Neutrophil (primary cell): ENCODE measurements around the gene RING1.
A peak's percentile ranks its signal among the peaks of the same experiment; 100 is the strongest.

Source experiments
- H3K27ac ChIP-seq: fragments of 200-600 bp; sonication (generic); 2 replicates; pipeline ENCODE4 v1.5.1; 2016; ENCODE audit warnings: mild to moderate bottlenecking, moderate library complexity
- H3K27me3 ChIP-seq: fragments of 200-600 bp; sonication (generic); 2 replicates; pipeline ENCODE4 v1.6.0; 2016; ENCODE audit warnings: mild to moderate bottlenecking
- H3K36me3 ChIP-seq: fragments of 200-600 bp; sonication (generic); 2 replicates; pipeline ENCODE4 v1.5.1; 2017
- H3K4me1 ChIP-seq, 2 experiments: fragments of 200-600 bp in 1 of 2; sonication (generic) in 1 of 2; 1 replicate in 1 of 2; 2 replicates in 1 of 2; pipeline versions ENCODE4 v1.5.1 to v1.6.1; 2013 to 2016; ENCODE audit warnings: low read depth in 1 of 2, low read length in 1 of 2, mild to moderate bottlenecking in 1 of 2, moderate library complexity in 1 of 2; ENCODE audit not compliant: control insufficient read depth in 1 of 2, insufficient read depth in 1 of 2
- H3K4me3 ChIP-seq, 2 experiments: fragments of 200-600 bp in 1 of 2; sonication (generic) in 1 of 2; 1 replicate in 1 of 2; 2 replicates in 1 of 2; pipeline ENCODE4 v1.5.1; 2013 to 2016; ENCODE audit warnings: low read depth in 1 of 2, low read length in 1 of 2, mild to moderate bottlenecking in 1 of 2, moderate library complexity in 1 of 2
- H3K9me3 ChIP-seq: fragments of 200-600 bp; sonication (generic); 2 replicates; pipeline ENCODE4 v1.5.1; 2016
- TF ChIP-seq, protein P1 (sequence below): fragments of 200-600 bp; sonication (generic); IDR thresholded peaks from 2 replicates; pipeline ENCODE4 v1.5.1; 2016; ENCODE audit warnings: antibody characterized with exemption

RING1 gene

DNA sequence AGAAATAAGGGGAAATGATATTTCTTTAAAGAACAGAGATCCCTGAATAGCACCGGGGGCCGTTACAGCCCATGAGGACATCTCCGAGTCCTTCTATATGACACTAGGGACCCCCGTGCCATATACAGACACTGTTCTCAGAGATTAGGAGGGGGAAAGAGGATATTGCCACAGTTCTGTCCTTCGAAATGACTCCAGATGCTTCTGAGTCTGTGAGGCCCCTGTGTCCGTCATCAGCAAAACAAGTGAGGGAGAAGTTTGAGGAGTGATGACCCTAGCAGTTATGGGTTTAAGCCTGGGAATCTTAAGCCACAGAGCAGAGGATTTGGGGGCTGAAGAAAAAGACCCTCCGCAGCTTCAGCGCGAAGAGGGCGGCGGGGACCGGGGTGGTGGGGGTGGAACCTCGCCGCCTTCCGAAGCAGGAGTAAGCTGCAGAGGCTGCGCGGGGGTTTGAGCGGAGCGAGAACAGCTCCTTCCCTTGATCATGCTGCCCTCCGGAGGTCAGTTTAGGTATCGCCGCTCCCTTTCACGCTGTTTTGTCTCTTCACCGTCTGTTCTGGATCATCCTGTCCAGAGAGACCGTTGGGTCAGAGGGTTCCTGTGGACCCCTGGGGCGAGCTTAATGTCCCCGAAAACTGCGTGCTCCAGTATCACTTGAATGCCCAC, 39.8 kb downstream of the RING1 start:
- Histone ChIP-seq H3K36me3 (peaks cover 5% of the 10 kb centered on the region), H3K27me3 (peaks cover 40% of the 10 kb centered on the region), H3K9me3 (no peaks in the 10 kb centered on the region), H3K4me3 (peak overlapping the region; percentile 59 to 67), H3K4me1 (peaks cover 23 to 24% of the 10 kb centered on the region in 2 experiments), H3K27ac (peak overlapping the region; percentile 94)
- TF ChIP-seq, protein P1, sequence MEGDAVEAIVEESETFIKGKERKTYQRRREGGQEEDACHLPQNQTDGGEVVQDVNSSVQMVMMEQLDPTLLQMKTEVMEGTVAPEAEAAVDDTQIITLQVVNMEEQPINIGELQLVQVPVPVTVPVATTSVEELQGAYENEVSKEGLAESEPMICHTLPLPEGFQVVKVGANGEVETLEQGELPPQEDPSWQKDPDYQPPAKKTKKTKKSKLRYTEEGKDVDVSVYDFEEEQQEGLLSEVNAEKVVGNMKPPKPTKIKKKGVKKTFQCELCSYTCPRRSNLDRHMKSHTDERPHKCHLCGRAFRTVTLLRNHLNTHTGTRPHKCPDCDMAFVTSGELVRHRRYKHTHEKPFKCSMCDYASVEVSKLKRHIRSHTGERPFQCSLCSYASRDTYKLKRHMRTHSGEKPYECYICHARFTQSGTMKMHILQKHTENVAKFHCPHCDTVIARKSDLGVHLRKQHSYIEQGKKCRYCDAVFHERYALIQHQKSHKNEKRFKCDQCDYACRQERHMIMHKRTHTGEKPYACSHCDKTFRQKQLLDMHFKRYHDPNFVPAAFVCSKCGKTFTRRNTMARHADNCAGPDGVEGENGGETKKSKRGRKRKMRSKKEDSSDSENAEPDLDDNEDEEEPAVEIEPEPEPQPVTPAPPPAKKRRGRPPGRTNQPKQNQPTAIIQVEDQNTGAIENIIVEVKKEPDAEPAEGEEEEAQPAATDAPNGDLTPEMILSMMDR = peak; percentile 96

DNA sequence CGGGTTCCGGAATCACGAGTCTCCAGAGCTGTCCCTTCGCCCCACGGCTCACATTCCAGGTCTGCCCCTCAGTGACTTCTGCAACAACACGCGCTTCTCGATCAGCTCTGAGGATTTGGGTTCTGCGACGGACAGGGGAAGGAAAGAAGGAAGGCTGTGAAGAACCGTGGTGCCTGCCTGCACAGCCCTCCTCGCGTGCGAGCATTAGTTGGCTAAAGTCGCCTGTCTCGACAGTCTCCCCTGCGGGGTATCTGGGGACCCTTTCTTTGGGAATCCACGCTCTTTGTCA, 40.3 kb downstream of the RING1 start:
- Histone ChIP-seq H3K4me3 (peak overlapping the region; percentile 59 to 67), H3K27me3 (peaks cover 35% of the 10 kb centered on the region), H3K9me3 (no peaks in the 10 kb centered on the region), H3K4me1 (peaks cover 23 to 24% of the 10 kb centered on the region in 2 experiments), H3K36me3 (peaks cover 5% of the 10 kb centered on the region), H3K27ac (peak overlapping the region; percentile 94)
- TF ChIP-seq, protein P1 = no peak

DNA sequence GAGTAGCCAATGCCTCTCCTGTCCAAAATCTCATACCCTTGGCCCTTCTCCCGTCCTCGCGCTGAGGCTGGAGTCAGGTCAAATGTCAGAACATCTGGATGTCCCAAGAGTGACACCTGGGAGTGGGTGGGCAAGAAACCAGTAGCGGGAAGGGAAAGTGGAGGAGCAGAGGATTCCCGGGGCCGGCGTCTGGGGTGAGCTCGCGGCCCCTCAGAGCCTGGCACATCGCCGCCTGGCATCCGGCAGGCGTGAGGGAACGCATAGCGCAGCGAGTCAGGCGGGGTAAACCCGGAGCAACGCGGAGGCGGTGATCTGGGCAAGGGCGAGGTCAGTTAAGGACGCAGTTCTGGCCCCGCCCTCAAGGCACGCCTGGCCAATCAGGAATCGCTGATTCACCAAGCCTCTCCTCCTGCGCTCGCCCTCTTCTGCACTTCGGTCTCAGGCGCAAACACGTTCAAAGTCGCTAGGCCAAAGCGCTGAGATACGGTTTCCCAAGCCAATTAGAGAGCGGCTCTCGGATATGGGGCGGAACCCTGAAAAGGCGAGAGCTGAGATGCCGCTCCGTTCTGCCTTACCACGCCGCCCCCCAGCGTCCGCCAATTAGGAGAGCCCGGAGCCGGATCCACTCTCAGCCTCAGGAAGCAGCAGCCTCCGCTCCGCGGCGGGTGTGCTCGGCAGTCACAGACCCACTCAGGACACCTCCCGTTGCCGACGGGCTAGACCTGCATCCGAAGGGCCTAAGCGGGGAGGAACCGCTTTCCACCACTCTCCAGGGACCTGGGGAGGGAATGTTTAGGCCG, 40.8 kb downstream of the RING1 start:
- peaks cover 5% of the 10 kb centered on the region for H3K36me3 ChIP-seq
- peak overlapping the region; percentile 94 for H3K27ac ChIP-seq
- TF ChIP-seq, protein P1 = peak; percentile 61
- H3K4me1 ChIP-seq = peaks cover 23 to 24% of the 10 kb centered on the region in 2 experiments
- H3K9me3 ChIP-seq = no peaks in the 10 kb centered on the region
- peak overlapping the region; percentile 59 to 67 for H3K4me3 ChIP-seq
- H3K27me3 ChIP-seq = peaks cover 32% of the 10 kb centered on the region

DNA sequence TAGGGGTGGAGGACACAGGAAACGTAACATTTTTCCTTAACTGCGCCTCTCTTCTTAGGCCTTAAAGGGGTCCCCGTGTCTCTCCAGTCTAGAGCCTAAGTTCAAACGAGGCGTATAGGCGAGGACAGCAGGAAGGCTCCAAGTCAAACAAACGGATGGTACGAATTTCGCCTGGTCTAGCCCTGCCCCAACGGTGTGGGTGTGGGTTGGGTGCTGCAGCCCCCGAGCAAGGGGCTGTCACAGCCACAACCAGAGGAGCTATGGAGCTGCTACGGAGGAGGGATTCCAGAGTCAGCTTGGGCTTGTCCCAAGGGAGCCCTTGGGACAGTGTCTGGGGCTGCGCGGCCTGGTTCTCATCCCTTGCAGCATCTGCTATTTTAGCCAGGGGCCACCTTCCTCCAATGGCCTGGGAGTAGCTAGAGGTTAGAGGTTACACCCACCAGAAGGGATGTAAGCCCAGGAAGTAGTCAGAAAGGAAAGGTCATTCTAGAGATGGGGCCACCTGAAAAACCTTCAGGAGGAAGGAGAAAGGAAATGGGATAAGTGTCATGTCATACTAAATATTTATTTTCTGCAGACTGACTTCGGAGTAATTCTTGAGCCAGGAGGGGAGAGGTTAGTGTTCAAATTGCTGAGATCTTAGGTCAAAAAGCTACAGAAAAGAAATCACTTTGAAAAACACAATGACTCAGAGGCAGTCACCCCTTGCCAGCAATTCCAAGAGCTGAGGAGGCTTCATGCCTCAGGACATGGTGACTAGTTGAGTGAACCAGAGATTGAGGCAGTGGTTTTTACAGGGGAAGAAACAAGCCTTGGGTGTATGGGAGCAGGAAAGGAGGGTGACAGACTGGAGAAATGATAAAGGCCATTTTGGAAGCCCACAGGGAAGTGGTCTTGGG, 41.7 kb downstream of the RING1 start:
- Histone ChIP-seq H3K4me1 (peaks cover 23 to 24% of the 10 kb centered on the region in 2 experiments), H3K4me3 (peak overlapping the region; percentile 59 to 67), H3K36me3 (peaks cover 5% of the 10 kb centered on the region), H3K9me3 (no peaks in the 10 kb centered on the region), H3K27ac (peak overlapping the region; percentile 94), H3K27me3 (peaks cover 32% of the 10 kb centered on the region)
- TF ChIP-seq, protein P1 = no peak

DNA sequence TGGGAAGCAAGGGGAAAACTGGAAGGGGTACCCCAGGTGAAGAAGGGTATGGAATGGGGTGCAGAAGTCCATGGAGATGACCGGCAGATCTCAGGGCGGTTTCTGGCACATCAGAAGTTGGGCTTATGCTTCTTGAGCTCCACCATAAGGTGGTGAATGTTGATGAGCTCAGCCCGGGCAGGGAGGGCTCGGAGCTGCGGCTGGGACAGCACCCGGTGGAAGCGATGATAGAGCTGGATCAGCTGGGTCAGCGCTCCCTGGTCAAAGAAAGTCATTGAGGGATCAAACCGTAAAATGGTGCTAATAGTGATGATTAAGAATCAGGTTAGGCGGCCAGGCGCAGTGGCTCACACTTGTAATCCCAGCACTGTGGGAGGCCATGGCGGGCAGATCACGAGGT, 42.4 kb downstream of the RING1 start:
- TF ChIP-seq, protein P1 = no peak
- no peak overlapping the region for H3K4me3 ChIP-seq
- no peak overlapping the region for H3K27ac ChIP-seq
- peaks cover 5% of the 10 kb centered on the region for H3K36me3 ChIP-seq
- H3K27me3 ChIP-seq = peaks cover 25% of the 10 kb centered on the region
- peaks cover 23 to 24% of the 10 kb centered on the region in 2 experiments for H3K4me1 ChIP-seq
- no peaks in the 10 kb centered on the region for H3K9me3 ChIP-seq
